AG04449 (cell line): Measurements from ENCODE around the gene UGT2B17.

Experiments
- CTCF ChIA-PET: fragments of 350-600 bp; formaldehyde crosslinking; extraction: SDS; loops from one replicate; lab custom pipeline; 2021; ENCODE audit warnings: antibody characterized with exemption; lab: Yijun Ruan, JAX
- POLR2A ChIA-PET: fragments of 400-600, 350-600 bp; formaldehyde crosslinking; extraction: SDS; loops from one replicate; lab custom pipeline; 2020; ENCODE audit warnings: antibody characterized with exemption, inconsistent platforms; lab: Yijun Ruan, JAX
- DNase-seq: peaks from one replicate; pipeline ENCODE4 v3.0.0-alpha.2; 2010; ENCODE audit warnings: low read depth, low spot score
- H3K4me3 ChIP-seq: 2 replicates; pipeline ENCODE4 v1.5.1; 2011; ENCODE audit warnings: low read depth, mild to moderate bottlenecking, control low read depth, low read length
- TF ChIP-seq, protein P1 (sequence below): IDR thresholded peaks from one replicate; pipeline ENCODE4 v1.5.1; 2011; ENCODE audit warnings: mild to moderate bottlenecking, moderate library complexity, low read length, control low read depth, inconsistent platforms; ENCODE audit not compliant: insufficient read depth; ENCODE audit errors: missing control alignments

The UGT2B17 gene

DNA sequence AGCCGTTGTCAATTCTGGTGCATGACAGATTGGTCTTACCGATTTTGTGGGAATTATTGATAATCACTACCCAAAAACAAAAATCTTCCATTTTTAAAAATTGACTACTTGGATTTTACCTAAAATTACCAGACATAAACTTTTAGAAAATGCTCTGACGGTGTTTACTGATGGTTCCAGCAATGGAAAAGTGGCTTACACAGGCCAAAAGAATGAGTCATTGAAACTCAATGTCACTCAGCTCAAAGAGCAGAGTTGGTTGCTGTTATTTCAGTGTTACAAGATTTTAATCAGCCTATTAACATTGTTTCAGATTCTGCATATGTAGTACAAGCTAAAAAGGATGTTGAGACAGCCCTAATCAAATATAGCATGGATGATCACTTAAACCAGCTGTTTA lies 23.0 kb upstream of the UGT2B17 start:
- POLR2A ChIA-PET, result no interaction called here
- CTCF ChIA-PET, result no interaction called here

DNA sequence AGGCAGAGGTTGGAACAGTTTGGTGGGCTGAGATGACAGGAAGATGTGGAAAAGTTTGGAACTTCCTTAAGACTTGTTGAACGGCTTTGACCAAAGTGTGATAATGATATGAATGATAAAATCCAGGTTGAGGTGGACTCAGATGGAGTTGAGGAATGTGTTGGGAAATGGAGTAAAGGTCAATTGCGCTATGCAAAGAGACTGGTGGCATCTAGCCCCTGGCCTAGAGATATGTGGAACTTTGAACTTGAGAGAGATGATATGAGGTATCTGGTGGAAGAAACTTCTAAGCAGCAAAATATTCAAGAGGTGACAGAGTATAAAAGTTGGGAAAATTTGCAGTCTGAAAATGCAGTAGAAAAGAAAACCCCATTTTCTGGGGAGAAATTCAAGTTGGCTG lies 21.4 kb upstream of the UGT2B17 start:
- ChIA-PET POLR2A (no interaction called here), CTCF (no interaction called here)
- no peak for DNase-seq
- H3K4me3 ChIP-seq, result no peak overlapping the region
- TF ChIP-seq, protein P1, sequence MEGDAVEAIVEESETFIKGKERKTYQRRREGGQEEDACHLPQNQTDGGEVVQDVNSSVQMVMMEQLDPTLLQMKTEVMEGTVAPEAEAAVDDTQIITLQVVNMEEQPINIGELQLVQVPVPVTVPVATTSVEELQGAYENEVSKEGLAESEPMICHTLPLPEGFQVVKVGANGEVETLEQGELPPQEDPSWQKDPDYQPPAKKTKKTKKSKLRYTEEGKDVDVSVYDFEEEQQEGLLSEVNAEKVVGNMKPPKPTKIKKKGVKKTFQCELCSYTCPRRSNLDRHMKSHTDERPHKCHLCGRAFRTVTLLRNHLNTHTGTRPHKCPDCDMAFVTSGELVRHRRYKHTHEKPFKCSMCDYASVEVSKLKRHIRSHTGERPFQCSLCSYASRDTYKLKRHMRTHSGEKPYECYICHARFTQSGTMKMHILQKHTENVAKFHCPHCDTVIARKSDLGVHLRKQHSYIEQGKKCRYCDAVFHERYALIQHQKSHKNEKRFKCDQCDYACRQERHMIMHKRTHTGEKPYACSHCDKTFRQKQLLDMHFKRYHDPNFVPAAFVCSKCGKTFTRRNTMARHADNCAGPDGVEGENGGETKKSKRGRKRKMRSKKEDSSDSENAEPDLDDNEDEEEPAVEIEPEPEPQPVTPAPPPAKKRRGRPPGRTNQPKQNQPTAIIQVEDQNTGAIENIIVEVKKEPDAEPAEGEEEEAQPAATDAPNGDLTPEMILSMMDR, result no peak

More for the DNA sequence above, 23.0 kb upstream of the UGT2B17 start:
- TF ChIP-seq, protein P1, result no peak
- no peak overlapping the region for H3K4me3 ChIP-seq
- no peak for DNase-seq

- CTCF ChIA-PET, result no interaction called here
- POLR2A ChIA-PET, result no interaction called here
- DNase-seq, result no peak
These were observed 18.6 kb upstream of the UGT2B17 start for GRCh38 chr4:68594678-68595077.

DNA sequence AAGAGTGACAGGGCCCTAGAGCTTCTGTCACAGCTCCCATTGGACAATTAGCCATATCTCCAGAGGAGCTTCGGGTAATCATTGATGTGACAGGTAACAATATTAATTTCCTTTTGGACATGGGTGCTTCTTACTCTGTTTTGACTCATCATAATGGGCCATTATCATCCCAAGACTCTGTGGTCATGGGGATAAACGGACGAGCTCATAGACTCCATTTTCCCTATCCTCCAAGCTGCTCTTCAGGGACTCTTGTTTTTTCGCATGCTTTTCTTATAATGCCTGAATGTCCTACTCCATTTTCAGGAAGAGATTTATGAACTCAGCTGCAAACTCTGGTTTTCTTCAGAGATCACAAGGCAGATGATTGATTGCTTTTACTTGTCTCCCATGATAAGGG lies 17.0 kb upstream of the UGT2B17 start:
- DNase-seq, result no peak
- ChIA-PET CTCF (no interaction called here), POLR2A (no interaction called here)
- H3K4me3 ChIP-seq, result no peak overlapping the region
- TF ChIP-seq, protein P1, result no peak

More at GRCh38 chr4:68594678-68595077, 18.6 kb upstream of the UGT2B17 start:
- no peak overlapping the region for H3K4me3 ChIP-seq
- TF ChIP-seq, protein P1, result no peak

DNA sequence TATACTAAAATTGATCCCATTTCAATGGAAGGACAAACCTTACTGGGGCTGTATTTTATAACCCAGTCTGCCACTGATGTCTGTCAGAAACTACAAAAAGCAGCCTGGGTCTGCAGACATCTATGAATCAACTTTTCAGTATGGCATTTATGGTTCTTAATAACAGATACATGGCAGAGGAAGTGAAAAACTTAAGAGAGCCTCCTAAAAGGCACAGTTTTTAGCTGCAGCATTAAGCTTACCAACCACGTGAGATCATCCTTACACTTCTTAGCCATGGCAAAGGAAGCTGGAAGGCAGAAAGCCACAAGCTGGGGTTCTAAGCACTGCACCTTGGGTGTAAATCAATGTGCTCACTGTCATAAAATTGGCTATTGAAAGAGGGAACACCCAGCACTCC lies 16.6 kb upstream of the UGT2B17 start:
- ChIA-PET POLR2A (no interaction called here), CTCF (no interaction called here)
- TF ChIP-seq, protein P1, result no peak
- no peak overlapping the region for H3K4me3 ChIP-seq
- DNase-seq, result no peak

DNA sequence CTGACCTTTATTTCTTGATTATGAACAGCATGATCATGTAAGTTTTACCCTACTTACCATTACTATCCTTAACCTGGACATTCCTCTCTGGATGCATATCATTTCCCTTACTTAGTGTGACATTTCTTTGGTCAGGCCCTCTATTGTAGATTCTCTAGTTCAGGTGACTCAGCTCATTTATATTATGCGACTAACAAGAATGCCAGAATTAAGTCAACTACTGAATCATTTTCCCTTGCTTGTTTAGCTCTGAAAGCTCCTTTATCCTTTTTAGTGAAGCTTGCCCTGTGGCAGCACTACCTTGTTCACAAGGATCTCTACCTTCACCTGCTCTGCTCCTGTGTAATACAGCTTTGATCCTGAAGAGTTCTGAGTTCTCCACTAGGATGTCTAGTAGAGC lies 15.1 kb upstream of the UGT2B17 start:
- POLR2A ChIA-PET, result no interaction called here
- no peak overlapping the region for H3K4me3 ChIP-seq
- DNase-seq, result no peak
- TF ChIP-seq, protein P1, result no peak
- CTCF ChIA-PET, result no interaction called here
